HT-29 (cell line): ENCODE data around the gene SLC24A2. TPM values are rescaled to one million over a fixed set of nuclear protein-coding genes. Genes with fewer than 3 reads are reported as not detected.

Source experiments
- DNase-seq: peaks from one replicate; pipeline ENCODE4 v3.0.0-alpha.2; 2015; ENCODE audit warnings: low spot score
- total RNA-seq: library from RNA; depleted of rRNA; stranded (reverse); fragments of >200 nt; shearing (Covaris generic); gene quantifications from 2 replicates; pipeline ENCODE4 v1.2.3, GENCODE V29; 2014

The SLC24A2 gene
- total RNA-seq, 1 experiment from 2014 or later: not detected

GRCh38 chr9:19759066-19759465, 29.8 kb downstream of the SLC24A2 start:
- no peak for DNase-seq

- DNase-seq: no peak
Observed at GRCh38 chr9:19757745-19758144, 31.1 kb downstream of the SLC24A2 start.

- DNase-seq: no peak
Observed at GRCh38 chr9:19754921-19755320, 33.9 kb downstream of the SLC24A2 start.

GRCh38 chr9:19748278-19749126, 40.3 kb downstream of the SLC24A2 start:
- DNase-seq: no peak

- no peak for DNase-seq
Observed at GRCh38 chr9:19746223-19746622, 42.6 kb downstream of the SLC24A2 start.

GRCh38 chr9:19741178-19741577, 47.7 kb downstream of the SLC24A2 start:
- no peak for DNase-seq
